ENCODE measurements around the gene HNRNPA3. TPM values are rescaled to one million over a fixed set of nuclear protein-coding genes. Genes with fewer than 3 reads are reported as not detected.
"Not testable (repeated sequence)": the region's sequence is repeated elsewhere in the genome, so short reads cannot be mapped to it uniquely, and the experiment has no call there.

HNRNPA3 gene
- total and polyA plus RNA-seq, 2 donors (not counting 1 experiment from before 2014, with no cell fraction given): 45.1 to 200 TPM

GRCh38 chr2:177193240-177193639, 19.4 kb upstream of the HNRNPA3 start:
- Mint-ChIP-seq H3K4me1 (no peaks in the 10 kb centered on the region), H3K27me3 (no peaks in the 10 kb centered on the region), H3K4me3 (no peak overlapping the region), H3K27ac (no peak overlapping the region), H3K9me3 (ENCODE audit: insufficient read depth) (no peaks in the 10 kb centered on the region)
- ATAC-seq (ENCODE audit: low read depth) (no peak), DNase-seq (no peak)
- Histone ChIP-seq H3K4me1 (ENCODE audit: control insufficient read depth in 2 of 2, insufficient read depth in 2 of 2, low read length in 2 of 2) (no peaks in the 10 kb centered on the region), H3K79me2 (ENCODE audit: control insufficient read depth, insufficient read depth, low read length) (no peaks in the 10 kb centered on the region), H3K4me3 (ENCODE audit: control extremely low read depth in 1 of 5, extremely low read depth in 1 of 5, insufficient read depth in 1 of 5, low read depth in 2 of 5, low read length in 4 of 5) (no peak overlapping the region), H3K9me3 (ENCODE audit: control extremely low read depth in 1 of 3, control insufficient read depth in 2 of 3, insufficient read depth in 1 of 3, low read length in 2 of 3) (no peaks in the 10 kb centered on the region), H3K27me3 (replicated peaks in 1 of 4; ENCODE audit: control extremely low read depth in 1 of 4, control insufficient read depth in 3 of 4, insufficient read depth in 4 of 4, low read length in 3 of 4) (no peaks in the 10 kb centered on the region), H2AFZ (ENCODE audit: insufficient read depth, low read depth, low read length, poor library complexity, severe bottlenecking) (no peak overlapping the region), H3K9ac (ENCODE audit: low read length) (no peak overlapping the region), H4K20me1 (ENCODE audit: control insufficient read depth, insufficient read depth, low read length, poor library complexity, severe bottlenecking) (no peaks in the 10 kb centered on the region), H3K27ac (ENCODE audit: low read length in 2 of 2) (no peak overlapping the region), H3K36me3 (replicated peaks in 1 of 2; ENCODE audit: control extremely low read depth in 1 of 2, control insufficient read depth in 1 of 2, extremely low read depth in 1 of 2, insufficient read depth in 2 of 2, low read length in 1 of 2) (no peaks in the 10 kb centered on the region), H3K4me2 (replicated peaks; ENCODE audit: low read depth, low read length, poor library complexity, severe bottlenecking) (no peak overlapping the region)
- no CpG with 5 or more reads among the region's 4 CpGs for WGBS (ENCODE audit: insufficient coverage)
- TF ChIP-seq EZH2 (IDR thresholded peaks at IDR 0.05; ENCODE audit: borderline replicate concordance, insufficient read depth, low read depth, low read length, poor library complexity, severe bottlenecking): no peak
- TF ChIP-seq CTCF (IDR thresholded peaks at IDR 0.05): no peak
- ChIA-PET POLR2A (no interaction called here), CTCF (interaction anchor here (1.4 kb wide), 1 partner anchor 28 kb away, joined by 3 read pairs; no protein-coding TSS in a partner anchor)
- intact Hi-C loops (cut with micrococcal nuclease): no loop called here

DNA sequence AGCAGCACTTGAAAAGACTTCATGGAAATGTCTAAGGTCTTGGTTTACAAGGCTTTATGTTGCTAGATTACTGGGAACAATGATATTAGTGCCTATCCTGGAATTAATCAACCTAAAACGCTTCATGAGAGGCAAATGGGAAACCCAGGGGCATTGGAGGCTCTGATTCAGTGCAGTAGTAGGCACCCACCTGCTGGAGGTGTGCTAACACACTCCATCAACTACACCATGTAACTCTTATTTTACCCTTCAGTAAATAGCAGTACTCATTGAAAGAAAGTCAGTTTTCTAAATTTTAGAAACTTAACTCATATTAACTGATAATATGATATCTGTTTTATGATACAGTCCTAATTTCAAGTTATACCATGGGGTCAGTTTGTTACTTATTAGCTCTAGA, 17.4 kb upstream of the HNRNPA3 start:
- Mint-ChIP-seq H3K4me3 (no peak overlapping the region), H3K4me1 (no peaks in the 10 kb centered on the region), H3K9me3 (ENCODE audit: insufficient read depth) (no peaks in the 10 kb centered on the region), H3K27me3 (no peaks in the 10 kb centered on the region), H3K27ac (no peak overlapping the region)
- DNase-seq: no peak
- Histone ChIP-seq H3K36me3 (replicated peaks in 1 of 2; ENCODE audit: control extremely low read depth in 1 of 2, control insufficient read depth in 1 of 2, extremely low read depth in 1 of 2, insufficient read depth in 2 of 2, low read length in 1 of 2) (no peaks in the 10 kb centered on the region), H3K27ac (ENCODE audit: low read length in 2 of 2) (no peak overlapping the region), H3K4me1 (ENCODE audit: control insufficient read depth in 2 of 2, insufficient read depth in 2 of 2, low read length in 2 of 2) (no peaks in the 10 kb centered on the region), H3K4me2 (replicated peaks; ENCODE audit: low read depth, low read length, poor library complexity, severe bottlenecking) (no peak overlapping the region), H3K79me2 (ENCODE audit: control insufficient read depth, insufficient read depth, low read length) (no peaks in the 10 kb centered on the region), H3K9ac (ENCODE audit: low read length) (no peak overlapping the region), H3K4me3 (ENCODE audit: control extremely low read depth in 1 of 5, extremely low read depth in 1 of 5, insufficient read depth in 1 of 5, low read depth in 2 of 5, low read length in 4 of 5) (no peak overlapping the region), H4K20me1 (ENCODE audit: control insufficient read depth, insufficient read depth, low read length, poor library complexity, severe bottlenecking) (no peaks in the 10 kb centered on the region), H3K27me3 (replicated peaks in 1 of 4; ENCODE audit: control extremely low read depth in 1 of 4, control insufficient read depth in 3 of 4, insufficient read depth in 4 of 4, low read length in 3 of 4) (no peaks in the 10 kb centered on the region), H3K9me3 (ENCODE audit: control extremely low read depth in 1 of 3, control insufficient read depth in 2 of 3, insufficient read depth in 1 of 3, low read length in 2 of 3) (no peaks in the 10 kb centered on the region), H2AFZ (ENCODE audit: insufficient read depth, low read depth, low read length, poor library complexity, severe bottlenecking) (no peak overlapping the region)
- 100% methylated on average over 1 of the region's 1 CpG for WGBS (ENCODE audit: insufficient coverage)
- no peak for ATAC-seq (ENCODE audit: low read depth)
- intact Hi-C loops (cut with micrococcal nuclease): no loop called here
- POLR2A ChIA-PET: no interaction called here
- CTCF ChIA-PET: interaction anchor here (1.4 to 1.5 kb wide), 2 partner anchors 47 to 68 kb away, joined by 3 to 5 read pairs; no protein-coding TSS in a partner anchor
- no peak for TF ChIP-seq CTCF (IDR thresholded peaks at IDR 0.05)

GRCh38 chr2:177200419-177200818, 12.2 kb upstream of the HNRNPA3 start:
- H3K27me3 ChIP-seq (replicated peaks in 1 of 4; ENCODE audit: control extremely low read depth in 1 of 4, control insufficient read depth in 3 of 4, insufficient read depth in 4 of 4, low read length in 3 of 4); H3K9me3 Mint-ChIP-seq (ENCODE audit: insufficient read depth); H3K4me1 ChIP-seq (ENCODE audit: control insufficient read depth in 2 of 2, insufficient read depth in 2 of 2, low read length in 2 of 2); H3K4me3 ChIP-seq (ENCODE audit: control extremely low read depth in 1 of 5, extremely low read depth in 1 of 5, insufficient read depth in 1 of 5, low read depth in 2 of 5, low read length in 4 of 5); ATAC-seq (ENCODE audit: low read depth); H3K4me1 Mint-ChIP-seq; H3K9ac ChIP-seq (ENCODE audit: low read length); H3K4me2 ChIP-seq (replicated peaks; ENCODE audit: low read depth, low read length, poor library complexity, severe bottlenecking); intact Hi-C loops (cut with micrococcal nuclease); H3K27ac ChIP-seq (ENCODE audit: low read length in 2 of 2); DNase-seq; H3K27me3 Mint-ChIP-seq; H3K27ac Mint-ChIP-seq; H2AFZ ChIP-seq (ENCODE audit: insufficient read depth, low read depth, low read length, poor library complexity, severe bottlenecking); H4K20me1 ChIP-seq (ENCODE audit: control insufficient read depth, insufficient read depth, low read length, poor library complexity, severe bottlenecking); POLR2A ChIA-PET; H3K36me3 ChIP-seq (replicated peaks in 1 of 2; ENCODE audit: control extremely low read depth in 1 of 2, control insufficient read depth in 1 of 2, extremely low read depth in 1 of 2, insufficient read depth in 2 of 2, low read length in 1 of 2); H3K9me3 ChIP-seq (ENCODE audit: control extremely low read depth in 1 of 3, control insufficient read depth in 2 of 3, insufficient read depth in 1 of 3, low read length in 2 of 3); H3K4me3 Mint-ChIP-seq: not testable (repeated sequence)
- CTCF ChIA-PET: interaction anchor here (1.0 to 1.1 kb wide), 2 partner anchors 36 to 37 kb away, joined by 3 to 6 read pairs; no protein-coding TSS in a partner anchor
- H3K79me2 ChIP-seq (ENCODE audit: control insufficient read depth, insufficient read depth, low read length): peaks cover 13% of the 10 kb centered on the region
- 96% methylated on average over 5 of the region's 7 CpGs for WGBS (ENCODE audit: insufficient coverage)

Measured in B cell (primary cell).